ENCODE data around the gene C2CD4B.

DNA sequence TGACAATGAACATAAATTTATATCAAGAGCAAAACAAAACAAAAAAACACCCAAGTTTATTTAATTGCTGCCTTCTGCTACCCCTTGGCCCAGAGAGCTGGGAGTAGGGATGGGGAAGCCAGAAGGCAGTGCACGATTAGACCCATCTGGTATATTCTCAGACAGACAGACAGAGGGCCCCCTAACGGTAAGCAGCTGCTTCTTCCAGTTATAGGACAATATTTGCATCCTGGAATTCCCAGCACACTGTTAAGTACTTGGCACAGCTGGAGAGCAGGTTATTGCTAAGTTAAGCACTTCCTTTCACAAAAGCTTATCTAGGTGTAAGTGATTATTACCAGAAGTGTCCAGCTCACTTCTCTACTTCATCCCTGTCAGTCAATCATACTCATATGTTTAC lies 39.3 kb downstream of the C2CD4B start:
- TF ChIP-seq, protein P1, sequence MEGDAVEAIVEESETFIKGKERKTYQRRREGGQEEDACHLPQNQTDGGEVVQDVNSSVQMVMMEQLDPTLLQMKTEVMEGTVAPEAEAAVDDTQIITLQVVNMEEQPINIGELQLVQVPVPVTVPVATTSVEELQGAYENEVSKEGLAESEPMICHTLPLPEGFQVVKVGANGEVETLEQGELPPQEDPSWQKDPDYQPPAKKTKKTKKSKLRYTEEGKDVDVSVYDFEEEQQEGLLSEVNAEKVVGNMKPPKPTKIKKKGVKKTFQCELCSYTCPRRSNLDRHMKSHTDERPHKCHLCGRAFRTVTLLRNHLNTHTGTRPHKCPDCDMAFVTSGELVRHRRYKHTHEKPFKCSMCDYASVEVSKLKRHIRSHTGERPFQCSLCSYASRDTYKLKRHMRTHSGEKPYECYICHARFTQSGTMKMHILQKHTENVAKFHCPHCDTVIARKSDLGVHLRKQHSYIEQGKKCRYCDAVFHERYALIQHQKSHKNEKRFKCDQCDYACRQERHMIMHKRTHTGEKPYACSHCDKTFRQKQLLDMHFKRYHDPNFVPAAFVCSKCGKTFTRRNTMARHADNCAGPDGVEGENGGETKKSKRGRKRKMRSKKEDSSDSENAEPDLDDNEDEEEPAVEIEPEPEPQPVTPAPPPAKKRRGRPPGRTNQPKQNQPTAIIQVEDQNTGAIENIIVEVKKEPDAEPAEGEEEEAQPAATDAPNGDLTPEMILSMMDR (IDR thresholded peaks at IDR 0.05), result peak in 2 of 3 experiments; percentile 10 to 34
- TF ChIP-seq EP300 (IDR thresholded peaks at IDR 0.05), result no peak

Data from esophagus muscularis mucosa (tissue), 3 donors.